HepG2 (cell line): ENCODE data around the gene PARVA. TPM values are rescaled to one million over a fixed set of nuclear protein-coding genes. Genes with fewer than 3 reads are reported as not detected.

Experiments
- ATAC-seq: fragments of 200-7000 bp; cut with Tn5 transposase; 3 replicates; pipeline ENCODE4 v1.9.1; 2020; ENCODE audit warnings: mild to moderate bottlenecking, moderate library complexity
- BruUV-seq: library from RNA; stranded (reverse); fragments of 400-500 nt; replicated peaks from 2 replicates; lab custom pipeline; 2021; lab: Mats Ljungman, UMichigan
- CTCF ChIA-PET: fragments of 300-600 bp; formaldehyde crosslinking; extraction: SDS; loops from one replicate; lab custom pipeline; 2021; ENCODE audit warnings: low total read pairs, inconsistent platforms, low intra/inter-chr PET ratio; lab: Yijun Ruan, JAX
- POLR2A ChIA-PET: fragments of 350-600 bp; sonication (Branson Sonifier 250); formaldehyde crosslinking; loops from one replicate; lab custom pipeline; 2020; ENCODE audit warnings: antibody characterized with exemption, inconsistent platforms; lab: Yijun Ruan, JAX
- DNase-seq: peaks from one replicate; pipeline ENCODE4 v3.0.0-alpha.2; 2015; ENCODE audit warnings: low spot score
- FAIRE-seq: peaks from 3 replicates; lab custom pipeline; 2011; peaks lifted over from hg19 to GRCh38; lab: Jason Lieb, UNC
- H2AFZ ChIP-seq: one replicate; pipeline ENCODE4 v1.6.1; 2011; ENCODE audit warnings: low read length, inconsistent platforms
- H3K27ac ChIP-seq: fragments of 300-600 bp; 3 replicates; pipeline ENCODE4 v1.8.0; 2011; ENCODE audit warnings: mixed run types, mild to moderate bottlenecking, mixed read lengths, low read length, inconsistent platforms; ENCODE audit not compliant: insufficient read depth; ENCODE audit errors: extremely low read length
- H3K27me3 ChIP-seq, 2 experiments: fragments of 200-600 bp in 1 of 2; 2 replicates in 1 of 2; 3 replicates in 1 of 2; pipeline versions ENCODE4 v1.6.0 to v1.8.0; 2011; ENCODE audit warnings: low read length in 2 of 2, mild to moderate bottlenecking in 2 of 2, moderate library complexity in 2 of 2, inconsistent platforms in 1 of 2; ENCODE audit not compliant: insufficient read depth in 2 of 2, control insufficient read depth in 1 of 2
- H3K36me3 ChIP-seq, 2 experiments: fragments of 200-600 bp in 1 of 2; replicated peaks in 1 of 2; 2 replicates in 1 of 2; 3 replicates in 1 of 2; pipeline versions ENCODE4 v1.5.1 to v1.8.0; 2011; ENCODE audit warnings: low read length in 2 of 2, inconsistent platforms in 1 of 2; ENCODE audit not compliant: insufficient read depth in 2 of 2, control insufficient read depth in 1 of 2
- H3K4me1 ChIP-seq: 2 replicates; pipeline ENCODE4 v1.5.1; 2012; ENCODE audit warnings: low read length, inconsistent platforms; ENCODE audit not compliant: insufficient read depth
- H3K4me2 ChIP-seq: 2 replicates; pipeline ENCODE4 v1.6.0; 2011; ENCODE audit warnings: low read depth, low read length, inconsistent platforms
- H3K4me3 ChIP-seq, 3 experiments: fragments of 200-600 bp in 1 of 3; sonication (generic), shearing (Covaris generic) in 1 of 3; replicated peaks in 1 of 3; 2 replicates each; pipeline ENCODE4 v1.5.1; 2011 to 2016; ENCODE audit warnings: low read length in 3 of 3, inconsistent platforms in 2 of 3, low read depth in 2 of 3, mild to moderate bottlenecking in 2 of 3, control low read depth in 1 of 3, mixed read lengths in 1 of 3; ENCODE audit not compliant: insufficient read depth in 1 of 3
- H3K79me2 ChIP-seq: one replicate; pipeline ENCODE4 v1.6.1; 2011; ENCODE audit warnings: low read length, inconsistent platforms; ENCODE audit not compliant: insufficient read depth
- H3K9ac ChIP-seq: 2 replicates; pipeline ENCODE4 v1.6.0; 2011; ENCODE audit warnings: mild to moderate bottlenecking, low read depth, low read length, inconsistent platforms; ENCODE audit not compliant: insufficient read depth
- H3K9me3 ChIP-seq: 2 replicates; pipeline ENCODE4 v1.5.1; 2012; ENCODE audit warnings: mild to moderate bottlenecking, low read length
- H4K20me1 ChIP-seq: 2 replicates; pipeline ENCODE4 v1.6.0; 2011; ENCODE audit warnings: inconsistent platforms, mild to moderate bottlenecking, low read length, moderate library complexity; ENCODE audit not compliant: insufficient read depth
- ATF1 ChIP-seq: IDR thresholded peaks from 2 replicates; pipeline ENCODE4 v1.6.1; 2016; ENCODE audit warnings: mild to moderate bottlenecking, control low read depth
- FOXM1 ChIP-seq: sonication (generic); formaldehyde crosslinking; IDR thresholded peaks from 2 replicates; pipeline ENCODE4 v1.5.0; 2020; ENCODE audit warnings: missing genetic modification reagents
- HOXA5 ChIP-seq: sonication (generic); formaldehyde crosslinking; IDR thresholded peaks from 2 replicates; pipeline ENCODE4 v1.4.0; 2020; ENCODE audit warnings: missing genetic modification reagents
- MED8 ChIP-seq: sonication (generic); formaldehyde crosslinking; IDR thresholded peaks from 2 replicates; pipeline ENCODE4 v1.8.1; 2023; ENCODE audit warnings: mild to moderate bottlenecking, missing genetic modification reagents; ENCODE audit not compliant: insufficient replicate concordance
- PRMT3 ChIP-seq: sonication (generic); formaldehyde crosslinking; IDR thresholded peaks from 2 replicates; pipeline ENCODE4 v1.8.1; 2022; ENCODE audit warnings: low read depth, mild to moderate bottlenecking, moderate library complexity, missing genetic modification reagents, borderline replicate concordance
- TFE3 ChIP-seq: IDR thresholded peaks from 2 replicates; pipeline ENCODE4 v1.6.1; 2016
- ZBTB26 ChIP-seq: IDR thresholded peaks from 2 replicates; pipeline ENCODE4 v1.6.1; 2016; ENCODE audit warnings: missing compliant biosample characterization, missing genetic modification reagents, borderline replicate concordance
- ZMYM2 ChIP-seq: sonication (generic); formaldehyde crosslinking; IDR thresholded peaks from 2 replicates; pipeline ENCODE4 v1.8.0; 2022; ENCODE audit warnings: mild to moderate bottlenecking, missing genetic modification reagents
- ZNF124 ChIP-seq: sonication (generic); formaldehyde crosslinking; IDR thresholded peaks from 2 replicates; pipeline ENCODE4 v1.4.0; 2020; ENCODE audit warnings: missing genetic modification reagents
- ZNF18 ChIP-seq: sonication (generic); formaldehyde crosslinking; IDR thresholded peaks from 2 replicates; pipeline ENCODE4 v1.8.0; 2022; ENCODE audit warnings: mild to moderate bottlenecking, missing genetic modification reagents; ENCODE audit not compliant: insufficient replicate concordance
- ZNF768 ChIP-seq: sonication (generic); formaldehyde crosslinking; IDR thresholded peaks from 2 replicates; pipeline ENCODE4 v1.4.0; 2020; ENCODE audit warnings: missing genetic modification reagents
- WGBS: methylation state at CpG from one replicate; pipeline ENCODE4 v1.1.6; 2017; ENCODE audit warnings: low lambda C conversion rate; 5-methylcytosine and 5-hydroxymethylcytosine counted together
- in situ Hi-C: cut with HindIII; loops from 2 replicates; pipeline ENCODE4 v1.10.0; 2017; ENCODE audit warnings: low pct_unique_long_range_greater_than_20kb; ENCODE audit not compliant: extremely low pct_ligation_motif_present
- intact Hi-C: fragments of 100-400 bp; cut with micrococcal nuclease; formaldehyde crosslinking; loops from one replicate; pipeline ENCODE4 v1.10.0; 2022; ENCODE audit not compliant: unreplicated experiment
- polyA plus RNA-seq, 8 experiments: library from polyadenylated mRNA; depleted of rRNA in 3 of 8; stranded (reverse) in 7 of 8; unstranded in 1 of 8; fragments of >200 nt; fragmentation: Illumina TruSeq in 4 of 8; extraction: Trizol in 4 of 8; gene quantifications; 2 replicates each; pipeline versions ENCODE4 v1.2.1 to v1.2.3, GENCODE V29; 2011 to 2016; ENCODE audit warnings: low read depth in 4 of 8, missing spikeins in 1 of 8, mixed read lengths in 1 of 8; ENCODE audit not compliant: insufficient read depth in 1 of 8
- total RNA-seq, 5 experiments: library from RNA; depleted of rRNA; stranded (reverse); fragments of >200 nt; fragmentation: Illumina TruSeq; extraction: Trizol; gene quantifications; 2 replicates each; pipeline ENCODE4 v1.2.3, GENCODE V29; 2016; ENCODE audit warnings: low read depth in 1 of 5

Gene PARVA
- total and polyA plus RNA-seq, 2 of the 13 experiments (the other 11 are each of a cell fraction or from before 2014, with no cell fraction given) = 5.9 to 9.1 TPM

GRCh38 chr11:12505183-12505582, 127.8 kb downstream of the PARVA start:
- Histone ChIP-seq H3K9ac (no peak overlapping the region), H3K27me3 (no peaks in the 10 kb centered on the region; a peak in 1 of 5 replicates), H3K9me3 (no peaks in the 10 kb centered on the region)
- CTCF ChIA-PET = no interaction called here
- in situ Hi-C loops (no loop called here), intact Hi-C loops (no loop called here)
- POLR2A ChIA-PET = no interaction called here
- TF ChIP-seq PRMT3 (no peak), ZNF124 (no peak), ZNF768 (CRISPR knock-in tag) (no peak), ZBTB26 (CRISPR knock-in tag) (no peak), HOXA5 (CRISPR knock-in tag) (no peak), ATF1 (no peak), ZNF18 (CRISPR knock-in tag) (no peak), FOXM1 (CRISPR knock-in tag) (no peak), MED8 (CRISPR knock-in tag) (no peak), ZMYM2 (no peak), TFE3 (no peak)
- TF ChIP-seq, all 625 proteins: peak for 0
- Histone ChIP-seq H3K36me3 (peaks cover 2% of the 10 kb centered on the region in 2 experiments; a peak in 2 of 5 replicates), H3K27ac (no peak overlapping the region), H3K79me2 (no peaks in the 10 kb centered on the region), H3K4me3 (no peak overlapping the region), H2AFZ (no peak overlapping the region), H4K20me1 (no peaks in the 10 kb centered on the region), H3K4me2 (no peak overlapping the region), H3K4me1 (0 out of 2 replicates have a peak, but pooled peaks cover 6% of the 10 kb centered on the region)
- BruUV-seq = no TSS peak
- ATAC-seq (no peak), FAIRE-seq (no peak), DNase-seq (no peak)
- WGBS = 87% methylated on average over 2 of the region's 2 CpGs
